Measurements from ENCODE around the gene GINS3.

- TF ChIP-seq, protein P1, sequence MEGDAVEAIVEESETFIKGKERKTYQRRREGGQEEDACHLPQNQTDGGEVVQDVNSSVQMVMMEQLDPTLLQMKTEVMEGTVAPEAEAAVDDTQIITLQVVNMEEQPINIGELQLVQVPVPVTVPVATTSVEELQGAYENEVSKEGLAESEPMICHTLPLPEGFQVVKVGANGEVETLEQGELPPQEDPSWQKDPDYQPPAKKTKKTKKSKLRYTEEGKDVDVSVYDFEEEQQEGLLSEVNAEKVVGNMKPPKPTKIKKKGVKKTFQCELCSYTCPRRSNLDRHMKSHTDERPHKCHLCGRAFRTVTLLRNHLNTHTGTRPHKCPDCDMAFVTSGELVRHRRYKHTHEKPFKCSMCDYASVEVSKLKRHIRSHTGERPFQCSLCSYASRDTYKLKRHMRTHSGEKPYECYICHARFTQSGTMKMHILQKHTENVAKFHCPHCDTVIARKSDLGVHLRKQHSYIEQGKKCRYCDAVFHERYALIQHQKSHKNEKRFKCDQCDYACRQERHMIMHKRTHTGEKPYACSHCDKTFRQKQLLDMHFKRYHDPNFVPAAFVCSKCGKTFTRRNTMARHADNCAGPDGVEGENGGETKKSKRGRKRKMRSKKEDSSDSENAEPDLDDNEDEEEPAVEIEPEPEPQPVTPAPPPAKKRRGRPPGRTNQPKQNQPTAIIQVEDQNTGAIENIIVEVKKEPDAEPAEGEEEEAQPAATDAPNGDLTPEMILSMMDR (IDR thresholded peaks at IDR 0.05; ENCODE audit: poor library complexity) = no peak
- TF ChIP-seq EZH2phosphoT487 (IDR thresholded peaks at IDR 0.05; ENCODE audit: low read depth, severe bottlenecking, unreplicated experiment) (no peak), EZH2 (IDR thresholded peaks at IDR 0.05; ENCODE audit: borderline replicate concordance) (no peak)
These were observed 7.7 kb upstream of the GINS3 start for GRCh38 chr16:58384437-58385055.
